ENCODE results near the gene OR7G2. TPM values are rescaled to one million over a fixed set of nuclear protein-coding genes. Genes with fewer than 3 reads are reported as not detected.
"Not testable (repeated sequence)": the region's sequence is repeated elsewhere in the genome, so short reads cannot be mapped to it uniquely, and the experiment has no call there.

OR7G2 gene
- total and polyA plus RNA-seq, 5 experiments from 2014 or later: not detected

GRCh38 chr19:9130965-9131364 lies 23.7 kb upstream of the OR7G2 start:
- H3K9me3 Mint-ChIP-seq: no peaks in the 10 kb centered on the region
- ATAC-seq (no peak), DNase-seq (no peak)
- peaks cover 12 to 28% (median 21%) of the 10 kb centered on the region in 5 donors for H3K27me3 Mint-ChIP-seq
- H3K36me3 Mint-ChIP-seq: no peaks in the 10 kb centered on the region
- POLR2A ChIA-PET: no interaction called here
- H3K4me1 Mint-ChIP-seq: peaks cover 2 to 10% (median 7%) of the 10 kb centered on the region in 4 donors
- no peak overlapping the region for H3K4me3 Mint-ChIP-seq
- peak overlapping the region in 1 of 10 donors; percentile 52 for H3K27ac Mint-ChIP-seq

GRCh38 chr19:9128171-9128570 lies 20.9 kb upstream of the OR7G2 start:
- no peaks in the 10 kb centered on the region for H3K9me3 Mint-ChIP-seq
- peaks cover 18 to 35% (median 30%) of the 10 kb centered on the region in 5 donors for H3K27me3 Mint-ChIP-seq
- peaks cover 2 to 10% (median 7%) of the 10 kb centered on the region in 4 donors for H3K4me1 Mint-ChIP-seq
- ATAC-seq (no peak), DNase-seq (no peak)
- H3K4me3 Mint-ChIP-seq: no peak overlapping the region
- no peak overlapping the region for H3K27ac Mint-ChIP-seq
- POLR2A ChIA-PET: no interaction called here
- H3K36me3 Mint-ChIP-seq: no peaks in the 10 kb centered on the region

- ATAC-seq: no peak
- Mint-ChIP-seq H3K27ac (peak within 1 kb of the TSS in 2 of 10 donors; percentile 6 to 83), H3K9me3 (no peaks in the 10 kb centered on the region), H3K4me3 (peak within 1 kb of the TSS in 1 of 10 donors; percentile 48), H3K4me1 (peaks cover 2 to 10% (median 7%) of the 10 kb centered on the region in 4 donors), H3K27me3 (peaks cover 21 to 40% (median 33%) of the 10 kb centered on the region in 5 donors), H3K36me3 (no peaks in the 10 kb centered on the region)
- POLR2A ChIA-PET: no interaction called here
- no peak for DNase-seq
Measured at GRCh38 chr19:9126900-9127405, 19.7 kb upstream of the OR7G2 start, which contains the start of gene OR7G3. TSS of gene OR7G3 (minus strand) at chr19:9126950. CDS start at chr19:9126950, 0 bp downstream.

- H3K4me3 Mint-ChIP-seq: no peak overlapping the region
- H3K27ac Mint-ChIP-seq: no peak overlapping the region
- no peaks in the 10 kb centered on the region for H3K9me3 Mint-ChIP-seq
- ATAC-seq: no peak
- peaks cover 17 to 42% (median 25%) of the 10 kb centered on the region in 5 donors for H3K27me3 Mint-ChIP-seq
- DNase-seq: no peak
- POLR2A ChIA-PET: no interaction called here
- no peaks in the 10 kb centered on the region for H3K4me1 Mint-ChIP-seq
- H3K36me3 Mint-ChIP-seq: no peaks in the 10 kb centered on the region
Measured at GRCh38 chr19:9116547-9116946, 9.3 kb upstream of the OR7G2 start.

- POLR2A ChIA-PET: no interaction called here
- ATAC-seq (no peak), DNase-seq (no peak)
- Mint-ChIP-seq H3K27ac (no peak within 1 kb of the TSS), H3K27me3 (peaks cover 14 to 32% (median 23%) of the 10 kb centered on the region in 5 donors), H3K4me3 (no peak within 1 kb of the TSS), H3K36me3 (no peaks in the 10 kb centered on the region), H3K9me3 (no peaks in the 10 kb centered on the region), H3K4me1 (no peaks in the 10 kb centered on the region)
Measured at GRCh38 chr19:9115307-9115813, 8.1 kb upstream of the OR7G2 start, which contains the start of gene OR7G1. TSS of gene OR7G1 (minus strand) at chr19:9115763. CDS start at chr19:9115763, 0 bp downstream.

- H3K36me3 Mint-ChIP-seq: no peaks in the 10 kb centered on the region
- H3K27ac Mint-ChIP-seq: no peak overlapping the region
- no peak overlapping the region for H3K4me3 Mint-ChIP-seq
Measured at GRCh38 chr19:9109959-9110358, 2.7 kb upstream of the OR7G2 start.

GRCh38 chr19:9086761-9087160 lies 20.5 kb downstream of the OR7G2 start, which contains the start of gene OR1M1:
TSS of gene OR1M1 (plus strand) at chr19:9087061. CDS start at chr19:9093245, 6,184 bp downstream.
- Mint-ChIP-seq H3K27me3 (peaks cover 7 to 30% (median 17%) of the 10 kb centered on the region in 5 donors), H3K36me3 (no peaks in the 10 kb centered on the region), H3K9me3 (no peaks in the 10 kb centered on the region), H3K4me1 (no peaks in the 10 kb centered on the region), H3K4me3 (no peak within 1 kb of the TSS), H3K27ac (no peak within 1 kb of the TSS)
- POLR2A ChIA-PET: no interaction called here
- DNase-seq (no peak), ATAC-seq (no peak)

More at GRCh38 chr19:9109959-9110358, 2.7 kb upstream of the OR7G2 start:
- Mint-ChIP-seq H3K4me1 (peaks cover 0 to 2% (median 0%) of the 10 kb centered on the region in 4 donors), H3K27me3 (peaks cover 11 to 27% (median 21%) of the 10 kb centered on the region in 5 donors), H3K9me3 (no peaks in the 10 kb centered on the region)
- no peak for DNase-seq
- no peak for ATAC-seq
- POLR2A ChIA-PET: no interaction called here

- peak overlapping the region in 1 of 10 donors; percentile 7 for H3K27ac Mint-ChIP-seq
Measured at GRCh38 chr19:9078651-9079050, 28.6 kb downstream of the OR7G2 start.

GRCh38 chr19:9076901-9077300 lies 30.4 kb downstream of the OR7G2 start:
- ATAC-seq: no peak
- POLR2A ChIA-PET: no interaction called here
- H3K27ac Mint-ChIP-seq: peak overlapping the region in 1 of 10 donors; percentile 56

More at GRCh38 chr19:9078651-9079050, 28.6 kb downstream of the OR7G2 start:
- POLR2A ChIA-PET: no interaction called here
- H3K4me3 Mint-ChIP-seq: no peak overlapping the region
- H3K4me1 Mint-ChIP-seq: peaks cover 0 to 3% (median 0%) of the 10 kb centered on the region in 4 donors
- H3K36me3 Mint-ChIP-seq: no peaks in the 10 kb centered on the region
- peaks cover 0 to 4% (median 0%) of the 10 kb centered on the region in 5 donors for H3K27me3 Mint-ChIP-seq
- DNase-seq (no peak), ATAC-seq (no peak)
- no peaks in the 10 kb centered on the region for H3K9me3 Mint-ChIP-seq

GRCh38 chr19:9075064-9075949 lies 32.0 kb downstream of the OR7G2 start:
- Mint-ChIP-seq H3K36me3 (no peaks in the 10 kb centered on the region), H3K27ac (no peak overlapping the region), H3K4me1 (peaks cover 0 to 3% (median 0%) of the 10 kb centered on the region in 4 donors), H3K9me3 (no peaks in the 10 kb centered on the region), H3K27me3 (peaks cover 0 to 2% (median 0%) of the 10 kb centered on the region in 5 donors), H3K4me3 (no peak overlapping the region)
- DNase-seq: no peak
- POLR2A ChIA-PET: no interaction called here
- no peak for ATAC-seq

More at GRCh38 chr19:9076901-9077300, 30.4 kb downstream of the OR7G2 start:
- Mint-ChIP-seq H3K9me3 (no peaks in the 10 kb centered on the region), H3K27me3 (peaks cover 0 to 2% (median 0%) of the 10 kb centered on the region in 5 donors), H3K4me1 (peaks cover 0 to 3% (median 0%) of the 10 kb centered on the region in 4 donors), H3K4me3 (no peak overlapping the region), H3K36me3 (no peaks in the 10 kb centered on the region)
- DNase-seq: no peak

- Mint-ChIP-seq H3K36me3 (no peaks in the 10 kb centered on the region), H3K27ac (no peak overlapping the region), H3K9me3 (no peaks in the 10 kb centered on the region), H3K4me1 (no peaks in the 10 kb centered on the region), H3K4me3 (no peak overlapping the region), H3K27me3 (peaks cover 0 to 2% (median 0%) of the 10 kb centered on the region in 5 donors)
- POLR2A ChIA-PET: no interaction called here
- ATAC-seq (no peak), DNase-seq (no peak)
Measured at GRCh38 chr19:9073806-9074205, 33.5 kb downstream of the OR7G2 start.

- POLR2A ChIA-PET, ATAC-seq, H3K36me3 Mint-ChIP-seq, H3K9me3 Mint-ChIP-seq, H3K4me1 Mint-ChIP-seq, DNase-seq, H3K27me3 Mint-ChIP-seq, H3K4me3 Mint-ChIP-seq, H3K27ac Mint-ChIP-seq: not testable (repeated sequence)
Measured at GRCh38 chr19:9071720-9072119, 35.6 kb downstream of the OR7G2 start.

GRCh38 chr19:9070066-9070465 lies 37.2 kb downstream of the OR7G2 start:
- DNase-seq (no peak), ATAC-seq (no peak)
- H3K4me3 Mint-ChIP-seq: no peak overlapping the region
- no peaks in the 10 kb centered on the region for H3K36me3 Mint-ChIP-seq
- H3K9me3 Mint-ChIP-seq: no peaks in the 10 kb centered on the region
- no peak overlapping the region for H3K27ac Mint-ChIP-seq
- POLR2A ChIA-PET: no interaction called here
- H3K27me3 Mint-ChIP-seq: peaks cover 0 to 2% (median 0%) of the 10 kb centered on the region in 5 donors
- no peaks in the 10 kb centered on the region for H3K4me1 Mint-ChIP-seq

Data from naive thymus-derived CD8-positive, alpha-beta T cell (primary cell).